GM18526 (cell line): ENCODE results near the gene RNF150.

Experiments
- POLR2A ChIP-seq: IDR thresholded peaks from 3 replicates; pipeline ENCODE4 v1.6.1; 2011; ENCODE audit not compliant: insufficient read length; ENCODE audit errors: extremely low read depth

RNF150 gene

GRCh38 chr4:141107927-141108326 is 25.3 kb downstream of the RNF150 start:
- no peak for TF ChIP-seq POLR2A

GRCh38 chr4:141102367-141102766 is 30.9 kb downstream of the RNF150 start:
- TF ChIP-seq POLR2A = no peak

GRCh38 chr4:141101511-141101910 is 31.8 kb downstream of the RNF150 start:
- no peak for TF ChIP-seq POLR2A

DNA sequence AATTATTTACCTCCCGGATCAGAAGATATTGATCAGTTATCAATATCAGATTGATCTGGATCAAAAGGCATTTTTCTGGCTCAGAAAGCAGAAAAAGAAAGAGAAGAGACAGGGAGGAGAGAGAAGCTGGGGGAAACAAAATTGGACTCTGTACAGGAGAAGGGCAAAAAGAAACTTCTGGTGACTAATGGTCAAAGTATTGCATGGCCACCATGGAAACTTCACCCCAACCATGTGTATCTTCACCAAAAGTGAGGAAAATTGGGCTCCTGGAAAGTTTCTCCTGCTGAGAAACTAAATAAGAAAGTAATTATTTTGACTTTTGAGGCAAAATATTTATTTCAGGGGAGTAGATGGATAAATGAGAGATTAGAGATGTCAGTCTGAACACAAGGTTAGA is 33.9 kb downstream of the RNF150 start:
- TF ChIP-seq POLR2A = no peak

DNA sequence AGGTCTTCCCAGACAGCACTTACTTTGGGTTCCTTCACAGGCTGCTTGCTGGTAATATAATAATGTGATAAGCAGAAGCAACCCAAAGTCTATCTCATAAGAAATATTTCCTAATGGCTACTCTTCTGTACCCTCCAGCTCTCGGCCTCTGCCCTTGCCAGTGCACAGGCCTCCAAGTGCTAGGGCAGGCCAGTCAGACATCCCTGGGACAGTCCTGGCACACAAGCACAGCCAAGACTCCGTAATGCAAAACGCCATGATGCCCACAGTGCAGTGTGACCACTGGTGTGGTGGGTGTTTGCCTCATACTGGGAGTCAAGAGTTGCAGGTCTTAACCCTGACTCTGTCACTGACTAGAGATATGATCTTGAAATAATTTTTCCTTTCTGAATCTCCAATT is 35.1 kb downstream of the RNF150 start:
- TF ChIP-seq POLR2A = no peak

DNA sequence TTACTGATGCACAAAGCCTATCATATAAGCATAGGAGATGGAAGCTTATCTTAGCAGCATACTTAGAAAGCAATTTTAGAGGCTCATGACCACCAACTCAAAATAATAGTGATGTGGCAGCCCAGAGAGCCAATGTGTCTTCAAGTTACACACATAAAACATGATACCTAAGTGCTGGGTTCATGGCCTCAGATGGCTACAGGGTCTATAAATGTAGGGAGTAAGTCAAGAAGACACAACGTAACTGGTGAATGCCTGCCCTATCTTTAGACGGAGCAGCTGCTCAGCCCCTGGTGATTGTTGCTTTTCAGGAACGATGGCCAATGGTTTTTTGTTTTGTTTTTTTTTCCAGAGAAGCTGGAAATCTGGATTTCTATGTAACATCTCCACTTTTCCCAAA is 42.8 kb downstream of the RNF150 start:
- no peak for TF ChIP-seq POLR2A

DNA sequence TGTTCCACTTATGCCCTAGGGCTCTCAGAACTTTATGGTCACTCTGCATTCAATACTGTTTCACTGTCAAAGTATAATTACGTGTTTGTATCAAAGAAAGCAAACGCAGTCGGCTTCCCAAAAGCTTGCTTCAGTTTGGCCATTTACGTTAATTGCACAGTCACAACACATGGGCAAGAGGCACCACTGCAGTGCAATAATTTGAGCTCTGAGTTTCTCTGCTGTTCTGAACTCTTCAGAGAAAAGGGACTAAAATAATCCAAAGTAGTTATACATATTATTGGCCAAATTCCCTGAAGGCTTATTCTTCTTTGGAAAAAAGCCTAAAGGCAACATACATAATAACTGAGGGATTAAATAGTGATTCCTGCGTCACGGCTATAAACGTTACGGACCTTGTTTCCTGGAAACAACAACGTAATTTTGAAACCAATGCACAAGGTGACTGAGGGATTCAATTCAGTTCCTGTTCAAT is 51.3 kb downstream of the RNF150 start:
- no peak for TF ChIP-seq POLR2A

- no peak for TF ChIP-seq POLR2A
Observed at GRCh38 chr4:141080668-141081067, 52.6 kb downstream of the RNF150 start.

GRCh38 chr4:141079393-141079930 is 53.8 kb downstream of the RNF150 start:
- no peak for TF ChIP-seq POLR2A

DNA sequence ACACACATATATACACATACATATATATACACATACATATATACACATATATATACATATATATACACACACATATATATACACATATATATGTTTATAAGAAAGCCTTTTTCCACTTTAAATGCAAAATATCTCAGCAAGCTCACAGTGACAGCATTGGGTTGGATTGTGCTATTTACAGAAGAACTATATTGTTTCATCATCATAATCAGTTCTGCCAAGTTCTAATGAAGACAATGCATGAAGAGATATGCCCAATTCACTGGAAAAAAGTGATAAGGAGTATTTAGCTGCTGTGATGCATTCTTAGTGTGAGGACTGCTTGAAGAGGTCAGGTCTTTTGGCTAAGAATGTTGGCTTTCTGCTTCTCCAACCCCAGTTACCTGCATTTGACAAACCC is 54.4 kb downstream of the RNF150 start:
- TF ChIP-seq POLR2A = no peak

DNA sequence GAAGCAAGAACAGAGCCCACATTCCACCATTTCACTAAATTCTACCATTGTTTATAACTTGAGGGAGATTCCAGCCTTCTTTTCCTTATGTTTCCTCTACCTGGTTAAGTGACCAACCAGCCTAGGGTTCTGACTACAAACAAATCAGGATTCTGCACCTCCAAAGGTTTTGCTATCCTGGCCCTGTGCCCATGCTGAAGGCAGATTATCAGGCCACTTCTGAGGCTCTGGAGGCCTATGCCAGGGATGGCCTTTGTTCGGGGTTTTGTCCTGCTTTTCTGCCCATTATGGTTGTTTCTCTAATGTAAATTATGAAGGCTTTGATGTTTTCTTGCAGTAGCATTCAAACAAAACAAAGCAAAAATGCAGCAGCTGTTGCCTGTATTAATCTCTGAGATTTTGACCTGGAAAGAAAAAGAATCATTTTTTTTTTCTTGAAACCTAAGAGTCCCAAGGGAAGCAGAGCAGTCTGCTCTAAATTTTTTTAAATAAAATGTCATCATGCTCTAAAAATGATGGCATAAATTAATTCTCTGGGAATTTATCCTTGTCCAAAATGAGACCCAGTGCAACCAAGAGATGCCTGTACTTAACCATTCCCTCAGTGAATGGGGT is 55.6 kb downstream of the RNF150 start:
- no peak for TF ChIP-seq POLR2A

DNA sequence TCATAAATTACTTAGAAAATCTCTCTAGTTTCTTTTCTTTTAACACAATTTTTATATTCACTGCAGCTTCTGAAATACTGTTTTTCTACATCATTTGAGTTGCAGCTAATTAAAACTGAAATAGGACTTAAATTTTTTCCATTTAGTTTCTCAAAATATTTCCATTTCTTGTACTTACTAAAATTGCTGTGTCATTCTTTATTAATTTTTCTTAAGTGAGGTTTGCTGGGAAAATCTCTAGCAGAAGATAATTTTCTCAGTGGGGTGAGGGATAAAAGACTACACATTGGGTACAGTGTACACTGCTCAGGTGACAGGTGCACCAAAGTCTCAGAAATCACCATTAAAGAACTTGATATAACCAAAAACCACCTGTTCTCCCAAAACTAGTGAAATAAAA is 57.7 kb downstream of the RNF150 start:
- no peak for TF ChIP-seq POLR2A

DNA sequence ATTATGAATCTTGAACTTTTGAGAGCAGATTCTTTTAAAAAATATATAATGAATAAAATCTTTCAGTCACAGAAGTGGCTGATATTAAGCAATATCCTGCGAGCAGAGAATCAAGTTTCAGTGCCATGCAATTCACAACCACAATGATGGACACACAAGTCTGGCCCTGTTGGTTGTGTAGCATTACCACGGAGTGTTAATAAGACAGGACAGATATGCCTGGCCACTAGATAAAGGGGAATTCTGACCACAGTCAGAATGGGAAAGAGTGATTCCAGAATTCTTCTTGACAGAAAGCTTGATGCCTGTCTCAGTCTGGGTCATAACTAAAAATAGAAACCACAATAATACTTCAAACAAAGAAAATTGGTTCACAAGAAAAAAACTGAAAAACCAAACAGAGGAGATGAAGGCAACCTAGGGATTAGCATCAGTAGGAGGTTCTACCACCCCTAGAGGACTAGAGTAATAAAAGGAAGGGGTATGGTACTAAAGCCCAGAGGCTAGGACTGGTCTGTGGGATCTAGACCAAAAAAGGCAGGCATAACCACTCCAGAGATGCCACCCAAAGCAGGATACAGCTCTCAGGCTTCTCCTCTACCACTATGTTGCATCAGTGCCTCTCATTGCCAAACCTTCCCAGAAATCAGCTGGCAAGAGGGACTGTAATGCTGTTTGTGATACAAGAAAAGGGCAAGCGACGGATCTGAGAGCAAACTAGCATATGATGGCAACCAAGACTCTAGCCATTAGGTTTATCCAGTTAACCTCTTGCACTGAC is 59.0 kb downstream of the RNF150 start:
- no peak for TF ChIP-seq POLR2A

DNA sequence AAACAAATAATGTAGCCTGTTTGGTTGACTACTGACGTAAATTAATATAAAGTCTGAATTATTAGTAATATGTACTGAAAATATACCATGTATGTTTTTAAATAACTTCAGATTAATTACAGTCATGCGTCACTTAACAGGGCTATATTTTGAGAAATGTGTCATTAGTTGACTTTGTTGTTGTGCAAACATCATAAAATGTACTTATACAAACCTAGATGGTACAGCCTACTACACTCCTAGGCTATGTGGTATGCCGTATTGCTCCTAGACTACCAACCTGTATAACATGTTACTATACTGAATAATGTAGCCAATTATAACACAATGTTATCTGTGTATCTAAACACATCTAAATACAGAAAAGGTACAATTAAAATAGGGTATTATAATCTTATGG is 66.6 kb downstream of the RNF150 start:
- TF ChIP-seq POLR2A = no peak

- no peak for TF ChIP-seq POLR2A
Observed at GRCh38 chr4:141065872-141066271, 67.4 kb downstream of the RNF150 start.

DNA sequence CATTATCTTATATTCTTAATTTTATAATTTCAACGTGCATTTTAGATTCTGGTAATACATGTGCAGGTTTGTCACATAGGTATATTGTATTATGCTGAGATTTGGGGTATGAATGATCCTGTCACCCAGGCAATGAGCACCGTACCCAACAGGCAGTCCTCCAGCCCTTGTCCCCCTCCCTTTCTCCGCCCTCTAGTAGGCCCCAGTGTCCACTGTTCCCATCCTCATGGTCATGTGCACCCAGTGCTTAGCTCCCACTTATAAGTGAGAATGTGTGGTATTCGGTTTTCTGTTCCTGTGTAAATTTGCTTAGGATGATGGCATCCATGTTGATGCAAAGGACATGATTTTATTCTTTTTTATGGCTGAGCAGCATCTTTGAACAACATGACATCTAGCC is 70.6 kb downstream of the RNF150 start:
- no peak for TF ChIP-seq POLR2A
